Ovary (tissue), 3 donors: ENCODE measurements around the gene ATG3.

ENCODE experiments used
- CTCF ChIP-seq, 3 donors: fragments of 450-650 bp in 2 of 3; fragments of 200-600 bp in 1 of 3; IDR thresholded peaks; one replicate each; pipeline versions ENCODE4 v1.5.1 to v1.8.0; 2016 to 2022; ENCODE audit warnings: antibody characterized with exemption in 3 of 3, mild to moderate bottlenecking in 1 of 3
- POLR2A ChIP-seq: fragments of 450-650 bp; IDR thresholded peaks from one replicate; pipeline ENCODE4 v1.6.1; 2017; ENCODE audit warnings: antibody characterized with exemption, mild to moderate bottlenecking, moderate library complexity
- donor health status: DM: no; HTN: no; CAD: no.

DNA sequence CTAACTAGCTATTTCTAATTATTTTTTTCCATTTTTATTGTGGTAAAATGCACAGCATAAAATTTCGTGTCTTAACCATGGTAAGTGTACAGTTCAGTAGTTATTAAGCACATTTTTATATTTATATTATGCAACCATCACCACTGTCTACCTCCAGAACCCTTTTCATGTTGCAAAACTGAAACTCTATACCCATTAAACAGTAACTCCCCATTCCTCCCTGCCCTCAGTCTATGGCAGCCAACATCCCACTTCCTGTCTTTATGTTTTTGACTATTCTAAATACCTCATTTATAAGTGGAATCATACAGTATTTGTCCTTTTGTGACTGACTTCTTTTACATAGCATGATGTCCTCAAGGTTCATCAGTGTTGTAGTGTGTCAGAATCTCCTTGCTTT, 25.6 kb upstream of the ATG3 start:
- no peak for TF ChIP-seq CTCF (IDR thresholded peaks at IDR 0.05)
- TF ChIP-seq POLR2A, result no peak
